D721Med (cell line): ENCODE results near the gene CUX1.
A peak's percentile ranks its signal among the peaks of the same experiment; 100 is the strongest.

Experiments used
- DNase-seq: peaks from one replicate; pipeline ENCODE4 v3.0.0; 2011; ENCODE audit warnings: low spot score; ENCODE audit not compliant: insufficient read length
- FAIRE-seq: peaks from 2 replicates; lab custom pipeline; 2011; peaks lifted over from hg19 to GRCh38; lab: Jason Lieb, UNC
- TF ChIP-seq, protein P1 (sequence below): IDR thresholded peaks from 2 replicates; pipeline ENCODE4 v1.5.1; 2012; ENCODE audit warnings: mild to moderate bottlenecking, control low read depth; ENCODE audit not compliant: insufficient read depth; ENCODE audit errors: missing control alignments

The CUX1 gene

DNA sequence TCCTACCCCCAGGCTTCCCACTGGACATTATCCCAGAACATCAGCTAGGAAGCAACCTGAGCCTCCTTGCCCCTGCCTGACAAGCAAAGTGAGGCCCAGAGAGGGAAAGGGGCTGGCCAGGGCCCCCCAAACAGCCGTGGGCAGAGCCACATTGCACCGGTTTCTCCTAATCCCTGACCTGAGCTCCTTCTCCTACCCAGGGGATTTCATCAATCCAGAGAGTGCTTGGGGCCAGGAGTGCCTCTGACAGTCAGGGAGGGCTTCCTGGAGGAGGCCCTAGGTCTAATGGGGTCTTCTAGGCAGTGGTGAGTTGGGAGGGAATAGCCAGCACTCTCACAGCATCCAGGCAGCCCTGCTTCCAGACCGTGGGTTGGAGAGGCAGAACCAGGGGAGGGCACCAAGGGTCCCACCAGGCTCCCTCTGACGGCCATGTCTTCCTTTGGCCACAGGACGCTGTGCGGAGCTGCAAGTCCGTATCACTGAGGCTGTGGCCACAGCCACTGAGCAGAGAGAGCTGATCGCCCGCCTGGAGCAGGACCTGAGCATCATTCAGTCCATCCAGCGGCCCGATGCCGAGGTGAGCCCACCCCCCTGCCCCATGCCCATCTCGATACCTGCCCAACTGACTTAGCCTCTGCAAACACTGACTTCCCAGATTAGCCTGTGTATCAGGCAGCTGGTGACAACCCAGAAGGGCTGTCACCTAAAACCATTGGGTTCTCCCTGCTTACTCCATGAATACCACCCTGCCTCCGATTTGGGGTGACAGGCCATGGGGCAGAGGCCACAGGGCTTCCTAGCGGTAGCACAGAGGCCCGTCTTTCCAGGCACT lies 455.7 kb downstream of the CUX1 start:
- DNase-seq, result no peak
- FAIRE-seq, result no peak
- TF ChIP-seq, protein P1, sequence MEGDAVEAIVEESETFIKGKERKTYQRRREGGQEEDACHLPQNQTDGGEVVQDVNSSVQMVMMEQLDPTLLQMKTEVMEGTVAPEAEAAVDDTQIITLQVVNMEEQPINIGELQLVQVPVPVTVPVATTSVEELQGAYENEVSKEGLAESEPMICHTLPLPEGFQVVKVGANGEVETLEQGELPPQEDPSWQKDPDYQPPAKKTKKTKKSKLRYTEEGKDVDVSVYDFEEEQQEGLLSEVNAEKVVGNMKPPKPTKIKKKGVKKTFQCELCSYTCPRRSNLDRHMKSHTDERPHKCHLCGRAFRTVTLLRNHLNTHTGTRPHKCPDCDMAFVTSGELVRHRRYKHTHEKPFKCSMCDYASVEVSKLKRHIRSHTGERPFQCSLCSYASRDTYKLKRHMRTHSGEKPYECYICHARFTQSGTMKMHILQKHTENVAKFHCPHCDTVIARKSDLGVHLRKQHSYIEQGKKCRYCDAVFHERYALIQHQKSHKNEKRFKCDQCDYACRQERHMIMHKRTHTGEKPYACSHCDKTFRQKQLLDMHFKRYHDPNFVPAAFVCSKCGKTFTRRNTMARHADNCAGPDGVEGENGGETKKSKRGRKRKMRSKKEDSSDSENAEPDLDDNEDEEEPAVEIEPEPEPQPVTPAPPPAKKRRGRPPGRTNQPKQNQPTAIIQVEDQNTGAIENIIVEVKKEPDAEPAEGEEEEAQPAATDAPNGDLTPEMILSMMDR, result no peak

DNA sequence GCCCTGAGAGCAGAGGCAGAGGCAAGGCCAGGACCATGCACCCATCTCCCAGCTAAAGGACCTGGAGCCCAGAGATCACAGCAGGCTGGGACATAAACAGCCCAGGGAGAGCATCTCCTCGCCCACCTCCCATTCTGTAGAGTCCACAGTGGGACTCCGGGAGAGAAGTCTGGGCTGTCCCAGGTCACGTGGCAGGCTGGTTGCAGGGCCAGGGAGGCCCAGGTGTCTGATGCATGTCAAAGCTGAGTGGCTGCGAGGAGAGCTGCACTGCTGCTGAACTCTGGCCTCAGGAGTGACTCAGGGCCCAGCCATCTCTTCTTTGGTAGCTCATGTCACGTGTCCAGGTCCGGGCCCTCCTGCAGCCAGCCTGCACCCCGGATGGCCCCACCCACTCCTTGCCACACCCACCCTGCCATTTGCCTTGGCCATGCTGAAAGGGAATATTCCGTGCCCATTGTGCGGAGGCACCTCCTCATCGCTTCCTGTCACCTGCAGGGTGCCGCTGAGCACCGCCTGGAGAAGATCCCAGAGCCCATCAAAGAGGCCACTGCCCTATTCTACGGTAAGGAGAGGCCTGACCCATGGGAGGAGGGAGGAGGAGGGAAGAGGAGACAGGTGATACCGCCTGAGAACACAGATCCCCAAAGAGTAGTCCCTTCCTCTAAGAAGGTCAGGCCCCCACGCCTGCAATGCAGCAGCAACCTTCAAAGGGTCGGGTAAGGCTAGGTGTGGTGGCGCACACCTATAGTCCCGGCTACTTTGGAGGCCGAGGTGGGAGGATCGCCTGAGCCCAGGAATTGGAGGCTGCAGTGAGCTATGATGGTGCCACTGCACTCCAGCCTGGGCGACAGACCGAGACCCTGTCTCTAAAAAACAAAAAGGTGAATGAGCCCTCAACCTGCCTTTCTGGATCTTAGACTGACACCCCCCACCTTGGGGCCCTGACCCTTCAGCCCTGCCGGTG lies 456.6 kb downstream of the CUX1 start:
- no peak for DNase-seq
- FAIRE-seq, result no peak
- TF ChIP-seq, protein P1, result no peak

DNA sequence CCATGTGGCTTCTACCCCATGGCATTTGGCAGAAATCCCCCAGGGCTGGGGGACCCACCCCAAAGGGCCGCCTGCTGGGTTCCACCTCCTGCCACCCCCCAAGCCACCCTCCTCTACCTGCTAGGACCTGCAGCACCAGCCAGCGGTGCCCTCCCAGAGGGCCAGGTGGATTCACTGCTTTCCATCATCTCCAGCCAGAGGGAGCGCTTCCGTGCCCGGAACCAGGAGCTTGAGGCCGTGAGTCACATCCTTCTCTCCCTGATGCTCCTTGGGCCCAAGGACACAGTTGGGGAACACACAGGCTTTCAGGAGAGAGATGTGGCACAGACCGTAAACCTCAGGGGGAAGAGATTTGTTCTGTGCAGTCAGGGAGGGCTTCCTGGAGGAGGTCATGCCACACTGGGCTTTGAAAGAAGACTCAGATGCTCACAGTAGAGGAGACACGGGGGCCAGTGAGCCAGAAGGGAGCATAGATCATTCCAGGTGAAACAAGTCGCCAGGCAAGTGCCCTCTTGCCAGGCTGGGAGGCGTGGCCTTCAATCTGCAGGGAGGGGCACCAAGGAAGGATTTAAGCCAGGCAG lies 457.8 kb downstream of the CUX1 start:
- DNase-seq (no peak), FAIRE-seq (no peak)
- TF ChIP-seq, protein P1, result no peak

DNA sequence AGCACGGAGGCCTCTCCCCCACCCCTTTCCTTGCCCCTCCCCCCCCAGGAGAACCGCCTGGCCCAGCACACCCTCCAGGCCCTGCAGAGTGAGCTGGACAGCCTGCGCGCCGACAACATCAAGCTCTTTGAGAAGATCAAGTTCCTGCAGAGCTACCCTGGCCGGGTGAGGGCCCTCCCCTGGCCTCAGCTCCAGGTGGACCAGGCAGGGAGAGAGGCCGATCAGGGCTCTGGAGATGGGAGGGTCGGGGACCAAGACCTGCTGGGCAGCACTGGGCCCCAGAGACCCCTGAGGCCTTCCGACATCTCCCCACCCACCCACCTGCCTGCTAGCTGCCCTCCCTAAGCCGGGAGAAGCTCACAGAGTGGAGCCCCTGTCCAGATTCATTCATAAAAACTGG lies 460.5 kb downstream of the CUX1 start:
- FAIRE-seq (no peak), DNase-seq (no peak)

DNA sequence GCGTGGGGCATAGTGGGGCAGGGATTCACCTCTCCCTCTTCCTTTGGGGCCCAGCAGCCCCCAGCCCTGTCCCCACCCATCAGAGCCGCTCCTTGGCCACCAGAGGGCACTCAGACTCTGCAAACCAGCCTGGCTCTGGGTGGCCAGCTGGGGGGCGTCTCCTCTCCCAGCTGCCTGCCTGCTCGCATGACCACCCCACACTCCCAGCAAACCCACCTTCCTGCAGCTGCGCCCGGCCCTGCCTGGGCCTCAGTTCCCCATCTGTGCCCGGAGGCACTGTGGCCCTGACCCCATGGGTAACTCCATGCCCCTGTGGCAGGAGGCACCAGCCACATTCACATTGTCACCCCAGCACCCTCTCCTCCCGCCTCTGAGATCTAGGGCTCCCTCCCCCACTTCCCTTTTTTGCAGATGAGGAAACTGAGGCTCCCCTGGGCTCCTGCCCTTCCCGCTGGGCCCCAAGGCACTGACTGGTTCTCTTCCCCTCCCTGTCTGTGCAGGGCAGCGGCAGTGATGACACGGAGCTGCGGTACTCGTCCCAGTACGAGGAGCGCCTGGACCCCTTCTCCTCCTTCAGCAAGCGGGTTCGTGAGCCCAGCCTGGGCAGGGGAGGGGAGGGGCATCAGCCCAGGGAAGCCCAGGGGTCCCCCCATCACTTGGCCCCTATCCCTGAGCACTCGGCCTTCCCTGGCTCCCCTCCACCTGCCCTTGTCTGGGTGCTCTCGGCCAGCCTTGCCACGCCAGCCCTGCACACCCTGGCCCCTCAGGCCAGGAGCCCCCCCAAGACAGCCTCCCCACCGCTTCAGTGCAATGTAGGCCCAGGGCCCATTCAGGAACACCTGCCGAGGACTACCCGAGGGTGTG lies 462.3 kb downstream of the CUX1 start:
- TF ChIP-seq, protein P1, result peak; percentile 78
- FAIRE-seq, result no peak

More for the DNA sequence above, 460.5 kb downstream of the CUX1 start:
- TF ChIP-seq, protein P1, result no peak

DNA sequence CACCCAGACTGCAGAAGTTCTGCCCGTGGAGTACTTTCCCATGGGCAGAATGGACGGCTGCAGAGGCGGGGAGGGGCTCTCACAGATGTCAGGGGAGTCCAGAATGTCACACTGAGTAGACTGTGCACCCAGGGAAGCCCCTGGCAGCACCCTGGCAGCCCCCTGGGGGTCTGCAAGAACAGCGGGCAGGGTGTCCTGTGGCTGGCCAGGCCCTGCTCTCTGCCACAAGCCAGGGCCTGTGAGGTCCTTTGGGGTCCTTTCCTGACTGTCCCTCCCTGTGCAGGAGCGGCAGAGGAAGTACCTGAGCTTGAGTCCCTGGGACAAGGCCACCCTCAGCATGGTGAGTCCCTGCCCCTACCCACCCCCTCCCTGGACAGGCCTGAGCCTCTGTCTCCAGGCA lies 463.1 kb downstream of the CUX1 start:
- TF ChIP-seq, protein P1, result no peak
- no peak for FAIRE-seq
- DNase-seq, result no peak

More for the DNA sequence above, 462.3 kb downstream of the CUX1 start:
- DNase-seq, result peak; percentile 90
